SK-N-MC (cell line): Measurements from ENCODE around the gene KCNK15.

Experiments used
- EZH2 ChIP-seq: fragments of 200-600 bp; sonication (generic); IDR thresholded peaks from one replicate; pipeline ENCODE4 v1.6.1; 2017; ENCODE audit warnings: antibody characterized with exemption
- POLR2AphosphoS5 ChIP-seq: IDR thresholded peaks from 2 replicates; pipeline ENCODE4 v1.6.1; 2012; ENCODE audit warnings: mild to moderate bottlenecking, low read depth, low read length, borderline replicate concordance

DNA sequence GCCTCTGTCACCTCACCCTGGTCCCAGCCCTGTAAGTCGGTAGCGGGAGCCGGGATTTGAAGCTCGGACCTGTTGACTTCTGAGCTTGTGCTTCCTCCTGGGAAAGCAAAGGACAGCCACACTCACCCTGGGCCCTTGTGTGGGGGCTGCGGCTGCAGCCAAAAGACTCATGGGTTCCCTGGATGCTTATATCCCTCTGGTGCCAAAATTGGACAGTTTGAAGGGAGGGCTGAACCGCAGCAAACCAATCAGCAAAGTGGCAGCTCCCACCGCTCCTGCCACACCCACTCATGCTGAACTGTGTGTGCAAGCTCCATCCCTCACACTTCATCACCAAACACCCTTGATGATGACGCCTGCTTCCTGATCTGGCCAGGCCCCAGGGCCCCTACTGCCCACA lies 34.4 kb upstream of the KCNK15 start:
- TF ChIP-seq POLR2AphosphoS5 (no peak), EZH2 (no peak)
